ENCODE results near the gene DQX1.

GRCh38 chr2:74546004-74546403 lies 20.0 kb upstream of the DQX1 start:
- TF ChIP-seq CTCF (IDR thresholded peaks at IDR 0.05) = no peak
- no peak for TF ChIP-seq ZFX (IDR thresholded peaks at IDR 0.05; ENCODE audit: borderline replicate concordance)

Data from 22Rv1 (cell line).